GM19452 (cell line): ENCODE data around the gene PRRG3.

Experiments
- ATAC-seq: cut with Tn5 transposase; IDR thresholded peaks from one replicate; pipeline ENCODE4 v1.9.1; 2021; ENCODE audit not compliant: unreplicated experiment

Gene PRRG3

DNA sequence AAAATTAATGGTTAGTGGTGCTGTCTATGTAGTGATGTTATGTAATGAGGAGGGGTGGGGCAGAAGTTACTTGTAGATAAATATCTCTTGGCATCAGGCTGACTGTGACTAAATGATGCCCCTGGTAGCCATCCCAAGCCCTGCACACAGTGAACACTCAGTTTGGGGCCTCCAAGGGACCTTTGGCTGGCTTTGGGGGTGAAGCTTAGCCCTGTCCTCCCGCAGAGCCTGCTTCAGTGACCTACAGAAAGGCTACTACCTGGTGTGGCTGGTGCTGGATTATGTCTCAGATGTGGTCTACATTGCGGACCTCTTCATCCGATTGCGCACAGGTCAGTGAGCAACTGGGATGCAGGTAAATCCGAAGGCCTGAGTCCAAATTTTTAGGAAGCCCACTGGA lies 47.1 kb downstream of the PRRG3 start:
- no peak for ATAC-seq

- ATAC-seq, result no peak
Observed at GRCh38 chrX:151743651-151744470, 48.6 kb downstream of the PRRG3 start.

DNA sequence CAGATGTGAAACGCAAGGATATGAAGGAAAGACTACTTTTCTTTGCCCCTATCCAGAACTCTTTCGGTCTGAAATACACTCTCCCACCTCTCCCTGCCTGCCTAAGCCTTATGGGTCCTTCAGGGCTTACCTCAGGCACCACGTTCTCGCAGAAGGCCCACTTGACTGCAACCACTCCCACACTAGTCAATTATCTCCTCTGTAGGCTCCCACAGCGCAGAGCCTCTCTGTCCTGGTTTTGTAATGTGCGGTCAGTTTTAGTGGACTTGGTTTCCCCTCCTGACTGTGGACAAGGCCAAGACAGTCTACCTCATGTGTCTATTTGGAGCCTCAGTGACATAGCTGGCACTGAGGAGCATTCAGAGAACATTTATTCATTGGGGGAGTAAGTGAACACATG lies 50.4 kb downstream of the PRRG3 start:
- ATAC-seq, result no peak

DNA sequence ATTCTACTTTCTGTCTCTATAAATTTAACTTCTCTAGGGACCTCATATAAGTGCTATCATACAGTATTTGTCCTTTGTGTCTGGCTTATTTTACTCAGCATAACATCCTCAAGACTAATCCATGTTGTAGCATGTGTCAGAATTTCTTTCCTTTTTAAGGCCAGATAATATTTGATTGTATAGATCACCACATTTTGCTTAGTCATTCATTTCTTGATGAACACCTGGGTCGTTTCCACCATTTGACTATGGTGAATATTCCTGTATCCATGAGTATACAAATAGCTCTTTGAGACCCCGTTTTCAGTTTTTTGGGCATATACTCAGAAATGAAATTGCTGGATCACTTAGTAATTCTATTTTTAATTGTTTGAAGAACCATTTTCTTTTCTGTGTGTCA lies 51.2 kb downstream of the PRRG3 start:
- ATAC-seq, result no peak

DNA sequence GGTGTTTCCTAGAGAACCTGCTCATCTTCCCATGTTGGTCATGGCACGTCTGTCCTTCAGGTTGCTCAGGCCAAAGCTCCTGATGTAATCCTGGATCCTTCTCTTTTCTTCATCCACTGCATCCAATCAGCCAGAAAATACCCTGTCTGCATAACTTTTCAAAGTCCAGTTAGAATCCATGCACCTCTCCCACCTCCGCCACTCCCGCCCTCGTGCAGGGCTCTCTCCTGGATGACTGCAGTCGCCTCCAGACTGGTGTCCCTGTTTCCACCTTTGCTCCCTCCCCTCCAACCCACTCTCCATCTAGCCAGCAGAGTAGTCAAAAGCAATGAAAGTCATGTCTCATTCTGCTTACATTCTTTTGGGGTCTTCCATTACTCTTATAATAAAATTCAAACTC lies 55.3 kb downstream of the PRRG3 start:
- no peak for ATAC-seq

DNA sequence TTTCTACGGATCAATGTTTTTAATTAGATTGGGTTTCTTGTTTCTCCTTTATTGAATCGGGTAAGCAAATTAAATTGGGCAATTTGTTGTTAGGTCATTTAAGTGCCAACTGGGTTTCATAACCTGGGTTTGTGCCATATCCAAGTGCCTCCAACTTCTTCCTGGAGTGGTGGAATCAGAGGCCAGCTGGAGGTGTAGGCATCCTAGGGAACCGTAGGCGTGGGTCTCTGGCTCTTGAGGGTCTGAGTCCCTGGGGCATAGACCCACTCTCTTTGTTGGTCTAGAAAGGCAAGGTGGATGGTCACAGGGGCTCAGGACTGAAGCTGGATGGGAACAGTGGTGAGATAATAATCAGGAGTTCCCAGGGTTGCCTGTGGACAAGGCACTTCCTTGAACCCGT lies 57.6 kb downstream of the PRRG3 start:
- ATAC-seq, result no peak

GRCh38 chrX:151753313-151754046 lies 58.2 kb downstream of the PRRG3 start:
- ATAC-seq, result no peak

- no peak for ATAC-seq
Observed at GRCh38 chrX:151754047-151754429, 58.8 kb downstream of the PRRG3 start.

- no peak for ATAC-seq
Observed at GRCh38 chrX:151754641-151755215, 59.5 kb downstream of the PRRG3 start.
